Renal cortical epithelial cell (primary cell): ENCODE measurements around the gene ATOH8. TPM values are rescaled to one million over a fixed set of nuclear protein-coding genes. Genes with fewer than 3 reads are reported as not detected.
A peak's percentile ranks its signal among the peaks of the same experiment; 100 is the strongest.

Experiments
- DNase-seq: peaks from one replicate; pipeline ENCODE4 v3.0.0-alpha.2; 2011; ENCODE audit warnings: low read depth
- total RNA-seq: library from RNA; depleted of rRNA; stranded (reverse); fragments of >200 nt; gene quantifications from 2 replicates; pipeline ENCODE4 v1.2.3, GENCODE V29; 2014

ATOH8 gene
- total RNA-seq, 1 donor from 2014 or later, result 12.9 TPM

DNA sequence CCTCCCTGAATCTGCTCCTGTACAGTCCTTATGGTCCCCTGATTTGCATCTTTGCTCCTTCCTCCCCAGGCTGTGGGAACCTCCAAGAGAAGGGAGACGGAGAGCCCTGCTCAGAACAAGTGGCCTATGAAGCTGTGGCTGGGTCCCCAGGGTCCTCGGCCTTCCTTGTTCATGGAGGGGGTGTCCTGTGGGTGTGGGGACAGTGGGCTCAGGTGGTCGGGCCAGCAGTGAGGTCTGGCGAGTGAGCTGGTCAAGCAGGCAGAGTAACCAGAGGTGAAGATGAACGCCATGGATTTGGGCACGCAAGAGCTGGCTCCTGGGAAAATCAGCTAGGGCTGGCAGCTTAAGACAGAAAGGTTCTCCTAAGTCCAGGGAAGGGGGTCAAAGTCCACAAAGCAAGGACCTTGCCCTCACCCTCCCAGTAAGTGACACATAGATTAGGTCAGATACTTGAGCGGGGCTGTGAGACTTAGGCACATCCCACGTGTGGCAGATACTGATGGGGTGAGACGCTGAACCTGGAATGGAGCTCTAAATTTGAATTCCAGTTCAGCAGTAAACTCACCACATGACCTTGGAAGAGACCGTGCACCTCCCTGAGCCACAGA lies 34.8 kb upstream of the ATOH8 start:
- DNase-seq, result no peak

- no peak for DNase-seq
These were observed 34.1 kb upstream of the ATOH8 start for GRCh38 chr2:85719609-85720240.

DNA sequence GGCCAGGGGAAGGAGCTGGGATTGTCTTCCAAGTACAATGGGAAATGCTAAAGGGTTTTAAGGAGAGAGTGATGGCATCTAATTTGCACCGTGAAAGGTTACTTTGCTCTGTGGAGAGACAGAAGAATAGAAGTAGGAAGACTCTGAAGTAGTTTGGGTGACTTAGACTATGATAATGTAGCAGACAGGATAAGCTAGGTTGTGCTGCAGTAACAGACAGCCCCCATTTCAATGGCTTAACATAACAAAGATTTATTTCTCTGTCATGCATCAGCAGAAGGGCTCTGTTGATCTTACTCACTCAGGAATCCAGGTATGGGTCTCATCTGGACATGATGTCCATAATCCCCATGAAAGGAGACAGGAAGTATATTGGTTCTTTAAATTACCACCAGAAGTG lies 33.3 kb upstream of the ATOH8 start:
- DNase-seq, result no peak

DNA sequence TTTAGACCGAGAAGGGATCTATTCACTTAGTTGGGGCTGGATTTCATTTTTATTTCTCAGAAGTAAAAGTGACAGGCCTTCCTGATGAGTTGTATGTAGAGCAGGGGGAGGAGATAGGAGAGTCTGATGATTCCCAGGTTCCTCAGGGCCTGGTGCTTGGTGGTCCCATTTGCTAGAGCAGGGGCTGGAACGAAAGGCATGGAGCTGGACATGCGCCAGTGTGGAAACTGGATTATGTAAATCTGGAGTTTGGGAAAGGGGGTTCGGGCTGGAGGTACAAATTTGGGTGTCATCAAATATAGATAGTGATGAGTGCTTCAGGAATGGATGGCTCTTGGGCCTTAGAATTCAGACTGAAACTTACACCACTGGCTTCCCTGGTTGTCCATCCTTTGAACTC lies 32.1 kb upstream of the ATOH8 start:
- no peak for DNase-seq

GRCh38 chr2:85722519-85722918 lies 31.3 kb upstream of the ATOH8 start:
- no peak for DNase-seq

GRCh38 chr2:85723707-85724360 lies 30.0 kb upstream of the ATOH8 start:
- DNase-seq, result no peak

GRCh38 chr2:85724731-85725181 lies 29.0 kb upstream of the ATOH8 start:
- DNase-seq, result no peak

- no peak for DNase-seq
These were observed 28.3 kb upstream of the ATOH8 start for GRCh38 chr2:85725451-85725850.

DNA sequence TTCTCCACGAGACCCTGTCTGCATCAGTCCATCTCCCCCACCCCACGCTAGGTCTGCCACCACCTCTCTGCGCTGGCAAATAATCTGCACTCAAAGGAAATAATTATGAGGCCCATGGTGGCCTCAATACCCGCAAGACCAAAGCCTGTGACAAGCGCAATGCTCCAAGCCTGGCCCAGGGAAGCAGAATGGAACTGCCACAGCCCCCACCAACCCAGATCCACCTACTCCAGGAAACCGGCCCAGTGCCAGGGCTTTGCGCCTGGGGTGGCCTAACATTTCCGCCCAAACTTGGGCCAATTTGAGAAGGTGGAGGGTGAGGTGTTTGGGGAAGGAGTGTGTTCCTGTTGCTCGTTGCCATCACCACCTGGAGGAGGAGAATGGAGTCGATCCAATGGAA lies 26.0 kb upstream of the ATOH8 start:
- DNase-seq, result no peak

DNA sequence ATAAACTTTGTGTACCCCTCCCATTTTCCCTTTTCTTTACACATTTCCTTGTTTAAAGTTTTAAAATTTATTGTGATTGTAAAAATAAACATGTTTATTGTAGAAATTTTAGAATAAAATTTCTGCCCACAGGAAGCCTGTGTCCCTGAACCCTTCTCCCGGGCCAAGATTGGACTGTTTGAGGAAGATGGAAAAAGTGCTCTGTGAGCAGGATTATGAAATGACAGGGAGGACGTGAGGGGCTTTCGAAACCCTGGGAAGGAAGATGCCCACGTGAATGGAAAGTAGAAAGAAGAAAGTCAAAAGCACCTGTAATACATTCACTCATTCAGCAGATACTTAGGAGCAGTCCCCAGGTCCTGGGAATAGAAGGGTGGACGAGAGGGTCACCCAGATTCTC lies 25.4 kb upstream of the ATOH8 start:
- DNase-seq, result no peak

DNA sequence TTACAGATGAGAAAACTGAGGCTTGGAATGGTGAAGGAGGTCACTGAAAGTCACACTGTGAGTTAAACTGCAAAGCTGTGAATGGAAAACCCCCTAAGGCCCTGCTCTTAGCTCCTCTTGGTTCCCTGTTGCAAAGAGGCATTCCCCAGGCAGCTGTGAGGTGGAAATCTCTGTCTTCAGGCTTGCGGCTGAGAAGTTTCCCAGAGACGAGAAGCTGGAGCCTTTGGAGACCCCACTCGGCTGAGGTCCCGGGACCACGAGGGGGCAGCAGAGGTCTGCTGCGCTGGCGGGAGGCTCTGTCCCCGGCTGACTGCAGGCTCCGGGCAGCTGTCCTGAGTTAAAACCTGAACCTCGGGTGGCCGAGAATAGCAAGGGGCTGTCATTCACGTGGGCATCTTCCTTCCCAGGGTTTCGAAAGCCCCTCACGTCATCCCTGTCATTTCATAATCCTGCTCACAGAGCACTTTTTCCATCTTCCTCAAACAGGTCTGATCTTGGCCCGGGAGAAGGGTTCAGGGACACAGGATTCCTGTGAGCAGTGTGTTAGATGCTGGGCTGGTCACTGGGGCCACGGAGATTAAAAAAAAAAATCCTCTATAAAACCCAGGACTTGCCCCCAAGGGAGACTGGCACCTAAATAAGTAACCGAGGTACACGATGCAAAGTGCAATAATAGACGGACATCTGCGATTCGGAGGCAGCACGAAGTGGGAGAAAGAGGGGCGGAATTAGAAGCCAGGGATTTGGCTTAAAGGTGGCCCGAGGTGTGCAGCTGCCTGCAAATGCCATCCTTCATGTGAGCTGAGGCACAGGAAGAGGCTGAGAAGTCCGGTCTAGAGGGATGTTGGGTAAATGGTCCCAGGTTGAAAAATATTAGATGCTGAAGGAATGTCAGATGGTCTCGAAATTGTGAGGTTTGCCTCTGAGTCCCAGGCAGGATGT lies 24.6 kb upstream of the ATOH8 start:
- DNase-seq, result peak; percentile 53

- DNase-seq, result no peak
These were observed 23.8 kb upstream of the ATOH8 start for GRCh38 chr2:85729825-85730510.

DNA sequence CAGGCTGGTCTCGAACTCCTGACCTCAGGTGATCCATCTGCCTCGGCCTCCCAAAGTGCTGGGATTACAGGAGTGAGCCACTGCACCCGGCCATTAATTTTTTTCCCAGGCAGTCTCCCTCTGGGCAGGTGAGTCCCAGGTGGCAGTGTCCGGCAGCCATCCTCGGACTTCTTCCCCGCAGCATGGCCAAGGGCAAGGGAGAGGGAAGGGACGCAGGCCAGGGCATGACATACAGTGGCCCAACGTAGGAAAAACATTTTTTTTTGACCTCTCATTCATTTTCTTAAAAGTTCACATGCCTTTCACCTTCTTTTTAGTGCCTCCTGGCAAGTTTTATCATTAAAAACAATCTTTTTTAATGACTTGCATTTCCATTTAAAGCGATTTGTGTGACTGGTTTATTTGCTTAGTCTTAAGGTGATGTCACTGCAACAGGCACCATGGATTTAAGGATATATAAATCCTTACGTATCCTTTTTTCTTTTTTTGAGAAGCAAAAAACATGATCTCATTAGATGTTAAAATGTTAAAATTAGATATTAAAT lies 23.0 kb upstream of the ATOH8 start:
- no peak for DNase-seq

DNA sequence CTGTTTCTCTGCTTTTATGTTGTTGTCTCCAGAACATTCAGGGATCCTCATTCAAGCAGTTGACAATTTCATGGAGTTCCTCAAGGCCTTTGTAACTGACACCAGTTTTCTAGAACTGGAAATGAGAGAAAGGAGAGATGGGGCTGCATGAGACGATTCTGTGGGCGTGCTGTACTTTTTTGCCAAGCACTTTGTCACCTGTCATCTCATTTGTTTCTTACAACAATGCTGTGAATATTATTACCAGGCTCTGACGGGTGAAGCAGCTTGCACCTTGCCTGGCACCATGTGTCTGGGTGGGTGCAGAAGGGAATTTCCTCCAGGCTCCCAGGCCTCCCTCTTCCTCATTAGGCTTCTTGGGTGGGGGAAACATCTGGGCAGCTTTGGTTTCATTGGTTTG lies 22.2 kb upstream of the ATOH8 start:
- DNase-seq, result no peak

GRCh38 chr2:85732467-85733120 lies 21.2 kb upstream of the ATOH8 start:
- no peak for DNase-seq

- no peak for DNase-seq
These were observed 20.4 kb upstream of the ATOH8 start for GRCh38 chr2:85733121-85733960.

- DNase-seq, result no peak
These were observed 19.8 kb upstream of the ATOH8 start for GRCh38 chr2:85734015-85734414.

- no peak for DNase-seq
These were observed 18.7 kb upstream of the ATOH8 start for GRCh38 chr2:85734942-85735608.

DNA sequence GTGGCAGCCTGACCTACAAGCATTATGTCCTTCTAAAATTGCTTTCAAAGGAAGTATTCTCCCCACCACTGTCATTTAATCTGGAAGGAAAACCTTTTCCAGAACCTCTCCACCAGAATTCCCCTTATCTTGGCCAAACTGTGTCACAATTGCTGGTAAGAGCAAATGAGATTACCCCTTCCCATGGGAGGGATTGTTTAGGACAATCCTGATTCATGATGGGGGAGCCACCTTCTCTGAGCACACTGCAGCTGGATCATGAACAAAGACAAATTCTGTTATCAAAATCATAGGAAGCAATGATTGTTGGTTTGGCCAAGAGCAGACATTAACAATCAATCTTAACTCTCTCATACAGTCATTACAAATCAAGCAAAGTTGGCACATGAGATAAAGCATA lies 18.1 kb upstream of the ATOH8 start:
- DNase-seq, result no peak
